Hematopoietic multipotent progenitor cell treated with erythropoietin and hydrocortisone succinate and interleukin-3 and kit ligand, for 17 days (in vitro differentiated cells): ENCODE results near the gene BTG3.
A peak's percentile ranks its signal among the peaks of the same experiment; 100 is the strongest.

Experiments used
- DNase-seq: peaks from one replicate; pipeline ENCODE4 v3.0.0-alpha.2; 2015; ENCODE audit warnings: low spot score

Gene BTG3

DNA sequence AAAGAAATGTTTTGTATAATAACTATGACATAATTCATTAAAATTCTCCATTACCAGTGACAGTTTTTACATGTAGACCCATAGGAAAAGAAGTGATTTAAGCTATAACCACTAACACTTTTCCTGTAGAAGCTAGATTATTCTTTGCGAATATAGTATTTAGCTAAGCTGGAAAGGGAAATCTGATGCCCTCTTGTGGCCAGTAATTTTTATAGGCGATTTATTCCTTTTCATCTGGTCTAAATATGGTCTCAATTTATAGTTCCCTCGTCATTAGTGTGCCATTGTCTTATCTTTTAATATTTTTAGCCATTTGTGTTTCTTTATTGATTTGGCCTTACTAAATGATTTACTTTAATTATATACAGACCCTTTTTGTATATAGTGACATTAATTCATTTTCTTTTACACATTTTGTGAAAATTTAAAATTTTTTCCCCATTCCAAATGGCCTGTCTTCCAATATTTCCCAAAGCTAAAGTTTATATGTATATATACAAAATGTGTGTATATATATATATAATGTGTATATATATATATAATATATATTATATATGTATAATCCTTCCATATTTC, 26.7 kb downstream of the BTG3 start:
- DNase-seq: peak; percentile 24

DNA sequence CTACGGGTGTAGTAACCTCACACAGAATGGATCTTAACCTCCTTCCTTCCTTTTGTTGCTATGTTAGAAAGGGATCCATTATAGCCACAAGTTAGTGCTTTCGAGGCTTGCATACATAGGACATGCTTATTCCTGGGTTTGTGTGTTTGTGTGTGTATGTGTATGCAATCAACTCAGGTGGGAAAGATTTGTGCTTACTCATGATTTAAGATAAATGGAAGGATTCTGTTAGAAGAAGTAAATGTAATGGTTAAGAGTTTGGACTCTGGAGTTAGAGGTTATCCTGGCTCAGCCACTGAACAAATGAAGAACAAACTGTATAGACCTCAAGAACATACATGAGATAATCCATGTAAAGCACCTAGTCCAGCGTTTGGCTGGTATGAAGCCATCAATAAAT, 28.8 kb downstream of the BTG3 start:
- no peak for DNase-seq

- no peak for DNase-seq
These were observed 32.4 kb downstream of the BTG3 start for GRCh38 chr21:17580319-17580718.

DNA sequence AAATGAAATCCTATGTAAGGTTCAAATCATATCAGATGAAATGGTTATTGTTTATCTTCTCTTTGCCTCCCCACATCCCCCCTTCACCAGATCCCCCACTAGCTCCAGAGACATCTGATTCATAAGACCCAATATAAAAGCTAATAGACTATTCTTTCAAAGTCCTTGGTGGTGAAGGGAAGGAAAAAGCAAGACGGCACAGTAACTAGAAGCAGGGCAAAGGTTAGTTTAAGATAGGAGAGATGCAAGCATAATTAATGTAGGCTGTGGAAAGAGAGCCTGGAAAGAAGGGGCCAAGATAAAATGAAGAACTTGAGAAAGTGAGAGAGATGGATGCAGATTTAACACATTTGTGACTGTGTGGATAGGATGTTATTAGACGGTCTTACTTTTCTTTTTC, 33.8 kb downstream of the BTG3 start:
- no peak for DNase-seq

- DNase-seq: no peak
These were observed 34.5 kb downstream of the BTG3 start for GRCh38 chr21:17578162-17578561.

DNA sequence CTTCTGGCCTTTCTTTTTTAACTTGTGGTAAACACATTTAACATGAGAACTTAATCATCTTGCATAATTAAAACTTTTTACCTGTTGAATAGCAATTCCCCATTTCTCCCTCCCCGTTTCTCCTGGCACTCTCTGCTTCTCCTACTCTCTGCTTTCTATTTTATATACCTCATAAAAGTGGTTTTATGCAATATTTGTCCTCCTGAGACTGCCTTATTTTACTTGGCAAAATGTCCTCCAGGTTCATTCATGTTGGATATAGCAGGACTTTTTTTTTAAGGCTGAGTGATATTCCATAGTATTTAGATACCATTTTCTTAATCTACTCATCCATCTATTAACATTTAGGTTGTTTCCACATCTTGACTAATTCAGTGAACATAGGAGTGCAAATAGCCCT, 35.0 kb downstream of the BTG3 start:
- DNase-seq: no peak

DNA sequence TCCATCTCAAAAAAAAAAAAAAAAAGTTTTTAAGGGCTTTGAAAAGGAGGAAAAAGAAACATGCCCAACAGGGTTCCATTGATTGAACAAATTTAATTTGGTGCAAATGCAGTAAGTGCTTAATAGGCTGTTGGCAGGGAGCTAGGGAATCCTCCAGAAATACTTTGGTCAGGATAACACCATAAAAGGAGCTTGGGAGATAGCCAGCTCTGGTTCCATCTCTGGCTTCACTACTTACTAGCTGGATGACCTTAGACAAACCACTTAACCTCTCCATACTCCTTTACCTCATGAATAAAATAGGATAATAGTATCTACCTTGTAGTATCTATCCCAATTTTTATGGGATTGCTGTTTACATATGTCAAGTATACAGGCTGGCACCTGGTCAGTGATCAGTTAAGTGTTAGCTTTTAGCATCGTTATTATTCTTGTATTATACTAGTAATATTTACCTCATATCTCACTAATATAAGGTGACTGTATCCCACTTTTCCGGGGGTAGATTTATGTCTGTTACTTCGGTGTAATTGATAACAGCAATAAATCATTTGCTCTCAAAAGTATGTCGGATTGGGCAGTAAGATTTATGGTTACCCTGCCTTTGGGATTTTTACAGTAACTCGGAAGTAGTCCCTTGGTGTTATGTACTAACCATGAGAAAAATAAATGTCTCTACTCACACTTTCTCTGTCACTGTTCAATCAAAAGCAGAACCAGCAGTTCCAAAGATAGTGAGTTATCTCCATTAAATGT, 36.4 kb downstream of the BTG3 start:
- no peak for DNase-seq

- DNase-seq: no peak
These were observed 37.6 kb downstream of the BTG3 start for GRCh38 chr21:17575076-17575475.

DNA sequence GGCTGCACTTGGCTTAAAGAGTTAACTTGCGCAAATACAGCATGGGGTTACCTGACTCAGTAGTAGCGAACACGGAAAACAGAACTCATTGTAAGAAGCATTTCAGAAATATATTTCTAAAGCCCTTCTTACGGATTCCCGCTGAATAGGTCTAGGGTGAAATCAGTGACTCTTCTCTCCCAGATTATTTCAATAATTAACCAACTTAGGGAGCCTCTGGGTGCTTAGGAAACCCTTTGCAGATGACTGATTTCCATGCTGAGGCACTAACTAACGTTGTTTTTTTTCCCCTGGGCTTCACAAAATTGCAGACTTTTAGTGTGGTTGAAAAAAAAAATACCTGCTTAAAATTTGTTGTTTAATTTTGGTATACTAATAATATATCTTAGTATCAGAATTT, 40.3 kb downstream of the BTG3 start:
- DNase-seq: no peak

DNA sequence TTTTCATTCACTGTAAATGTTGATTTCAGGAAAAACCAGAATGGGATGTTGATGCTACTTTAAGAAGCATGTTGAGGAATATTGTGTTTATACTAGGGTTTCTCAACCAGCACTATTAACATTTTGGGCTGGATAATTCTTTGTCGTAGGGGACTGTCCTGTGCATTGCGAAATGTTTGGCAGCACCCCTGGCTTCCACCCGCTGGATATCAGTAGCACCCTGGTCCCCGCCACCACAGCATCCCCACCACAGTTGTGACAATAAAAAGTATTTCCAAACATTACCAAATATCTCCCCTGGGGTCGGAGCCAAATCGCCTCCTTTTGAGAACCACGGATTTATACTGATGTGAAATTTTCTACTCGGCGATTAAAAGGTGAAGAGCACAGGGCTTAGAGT, 41.9 kb downstream of the BTG3 start:
- DNase-seq: no peak

GRCh38 chr21:17560377-17561025, 52.2 kb downstream of the BTG3 start:
- no peak for DNase-seq

DNA sequence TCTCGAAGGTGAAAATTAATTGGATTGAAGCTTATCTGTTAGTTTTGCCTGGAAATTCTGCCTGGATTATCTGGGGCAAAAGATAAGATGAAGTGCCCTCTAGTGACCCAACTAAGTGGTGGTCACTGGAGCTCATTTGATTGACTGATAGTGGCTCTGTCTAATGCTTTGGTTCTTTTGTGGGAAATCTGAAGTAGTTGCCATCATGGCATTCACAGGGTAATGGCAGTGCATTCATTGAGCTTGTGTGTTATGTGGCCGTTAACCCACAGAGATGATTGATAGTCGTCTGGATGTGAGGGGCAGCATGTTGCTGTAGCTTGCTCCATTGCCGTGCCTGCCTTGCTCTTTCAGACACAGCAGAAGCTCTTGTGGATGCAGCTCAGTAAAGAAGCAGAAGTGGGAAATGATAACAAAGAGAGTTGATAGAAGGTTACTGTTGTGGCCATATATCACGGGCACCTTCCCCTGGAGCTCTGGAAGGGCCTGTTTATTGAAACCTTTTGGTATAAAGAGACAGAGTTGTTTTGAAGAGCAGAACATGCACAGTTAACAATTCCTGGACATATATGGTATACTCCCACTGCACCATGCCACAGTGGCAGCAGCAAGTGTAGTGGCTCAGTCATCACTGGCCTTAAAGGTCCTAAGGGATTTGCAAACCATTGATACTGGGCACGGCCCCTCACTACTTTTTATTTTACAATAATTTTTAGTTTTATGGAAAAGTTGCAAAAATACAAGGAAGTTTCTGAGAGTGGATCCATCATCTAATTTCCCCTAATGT, 57.8 kb downstream of the BTG3 start:
- no peak for DNase-seq

GRCh38 chr21:17554120-17554519, 58.6 kb downstream of the BTG3 start:
- DNase-seq: no peak

GRCh38 chr21:17552410-17552809, 60.3 kb downstream of the BTG3 start:
- DNase-seq: no peak

GRCh38 chr21:17550671-17551308, 61.9 kb downstream of the BTG3 start:
- no peak for DNase-seq

GRCh38 chr21:17548262-17548661, 64.4 kb downstream of the BTG3 start:
- no peak for DNase-seq

GRCh38 chr21:17545007-17545406, 67.7 kb downstream of the BTG3 start:
- DNase-seq: no peak
